Esophagus squamous epithelium (tissue), 5 donors: ENCODE measurements around the gene TMEM98. TPM values are rescaled to one million over a fixed set of nuclear protein-coding genes. Genes with fewer than 3 reads are reported as not detected.

Experiments used
- DNase-seq: peaks from one replicate; lab custom pipeline; 2025; lab: John Stamatoyannopoulos, UW
- H3K27ac ChIP-seq, 4 donors: fragments of 200-600 bp; sonication (generic); one replicate each; pipeline ENCODE4 v1.5.1; 2016 to 2019; ENCODE audit warnings: mild to moderate bottlenecking in 1 of 4
- H3K27me3 ChIP-seq, 4 donors: fragments of 200-600 bp; sonication (generic); 1 replicate in 3 of 4; 2 replicates in 1 of 4; pipeline versions ENCODE4 v1.5.1 to v1.6.0; 2017 to 2021; ENCODE audit warnings: antibody characterized with exemption in 1 of 4
- H3K36me3 ChIP-seq, 3 donors: fragments of 200-600 bp; sonication (generic); one replicate each; pipeline ENCODE4 v1.5.1; 2016 to 2019
- H3K4me1 ChIP-seq, 3 donors: fragments of 200-600 bp; sonication (generic); one replicate each; pipeline ENCODE4 v1.5.1; 2017 to 2019
- H3K4me3 ChIP-seq, 4 donors: fragments of 200-600 bp; sonication (generic); 1 replicate in 3 of 4; 2 replicates in 1 of 4; pipeline ENCODE4 v1.5.1; 2016 to 2019; ENCODE audit warnings: mild to moderate bottlenecking in 2 of 4, moderate library complexity in 1 of 4
- H3K9me3 ChIP-seq, 3 donors: fragments of 200-600 bp; sonication (generic); one replicate each; pipeline ENCODE4 v1.5.1; 2016 to 2019
- POLR2A ChIP-seq, 4 donors: fragments of 450-650 bp; IDR thresholded peaks; one replicate each; pipeline ENCODE4 v1.6.1; 2017; ENCODE audit warnings: antibody characterized with exemption in 4 of 4, mild to moderate bottlenecking in 4 of 4, moderate library complexity in 3 of 4
- WGBS, 2 donors: methylation state at CpG; one replicate each; pipeline ENCODE4 v1.1.5; 2018; 5-methylcytosine and 5-hydroxymethylcytosine counted together
- intact Hi-C: fragments of 100-400 bp; cut with DNase I; formaldehyde crosslinking; loops from one replicate; pipeline ENCODE4 v1.15.0; 2022
- total RNA-seq, 4 donors: library from RNA; depleted of rRNA; stranded (reverse); fragments of >200 nt; gene quantifications; one replicate each; pipeline ENCODE4 v1.1.0, GENCODE V29; 2016
- TF ChIP-seq, protein P1 (sequence below), 6 experiments: fragments of 450-650 bp in 4 of 6; fragments of 200-600 bp in 2 of 6; sonication (generic) in 2 of 6; IDR thresholded peaks; one replicate each; pipeline ENCODE4 v1.5.1; 2016 to 2019; ENCODE audit warnings: antibody characterized with exemption in 6 of 6, mild to moderate bottlenecking in 4 of 6, moderate library complexity in 4 of 6
- donor health status: DM: yes; HTN: yes; CAD: no.

TMEM98 gene
- total RNA-seq, 4 donors from 2014 or later, result 6.4 to 61.4 (median 27.8) TPM

DNA sequence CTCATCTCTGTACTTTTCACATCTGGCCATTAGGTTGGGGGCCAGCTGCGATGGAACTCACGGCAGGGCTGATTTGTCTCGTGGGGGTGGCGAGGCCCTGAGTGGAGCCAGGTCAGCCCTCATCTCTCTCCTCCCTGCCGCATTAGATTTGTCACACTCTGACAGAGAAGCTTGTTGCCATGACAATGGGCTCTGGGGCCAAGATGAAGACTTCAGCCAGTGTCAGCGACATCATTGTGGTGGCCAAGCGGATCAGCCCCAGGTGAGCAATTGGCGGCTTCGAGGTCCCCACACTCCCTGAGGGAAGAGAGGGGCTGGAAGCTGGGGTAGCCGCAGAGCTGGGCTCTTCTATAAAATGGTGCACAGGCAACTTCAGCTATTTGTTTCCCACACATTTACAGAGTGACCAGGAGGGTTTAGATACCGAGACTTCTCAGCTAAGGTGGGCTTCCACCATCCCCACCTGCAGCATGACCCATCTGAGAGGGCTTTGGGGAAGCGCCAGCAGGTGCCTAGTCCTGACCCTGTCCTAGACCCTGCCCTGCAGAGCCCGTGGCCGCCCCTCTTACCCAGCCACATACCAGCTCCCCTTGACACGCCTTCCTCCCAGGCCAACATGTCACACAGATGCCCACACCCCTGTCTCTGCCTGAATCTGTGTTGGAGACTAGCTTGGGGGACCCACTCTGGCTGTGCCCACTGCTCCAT lies 8.4 kb downstream of the TMEM98 start:
- TF ChIP-seq, protein P1, sequence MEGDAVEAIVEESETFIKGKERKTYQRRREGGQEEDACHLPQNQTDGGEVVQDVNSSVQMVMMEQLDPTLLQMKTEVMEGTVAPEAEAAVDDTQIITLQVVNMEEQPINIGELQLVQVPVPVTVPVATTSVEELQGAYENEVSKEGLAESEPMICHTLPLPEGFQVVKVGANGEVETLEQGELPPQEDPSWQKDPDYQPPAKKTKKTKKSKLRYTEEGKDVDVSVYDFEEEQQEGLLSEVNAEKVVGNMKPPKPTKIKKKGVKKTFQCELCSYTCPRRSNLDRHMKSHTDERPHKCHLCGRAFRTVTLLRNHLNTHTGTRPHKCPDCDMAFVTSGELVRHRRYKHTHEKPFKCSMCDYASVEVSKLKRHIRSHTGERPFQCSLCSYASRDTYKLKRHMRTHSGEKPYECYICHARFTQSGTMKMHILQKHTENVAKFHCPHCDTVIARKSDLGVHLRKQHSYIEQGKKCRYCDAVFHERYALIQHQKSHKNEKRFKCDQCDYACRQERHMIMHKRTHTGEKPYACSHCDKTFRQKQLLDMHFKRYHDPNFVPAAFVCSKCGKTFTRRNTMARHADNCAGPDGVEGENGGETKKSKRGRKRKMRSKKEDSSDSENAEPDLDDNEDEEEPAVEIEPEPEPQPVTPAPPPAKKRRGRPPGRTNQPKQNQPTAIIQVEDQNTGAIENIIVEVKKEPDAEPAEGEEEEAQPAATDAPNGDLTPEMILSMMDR (IDR thresholded peaks at IDR 0.05), result no peak
- no peak for TF ChIP-seq POLR2A (IDR thresholded peaks at IDR 0.05)
- H3K4me3 ChIP-seq, result no peak overlapping the region
- H3K27ac ChIP-seq, result peak overlapping the region in 3 of 4 donors; percentile 22 to 57 (median 53)
- 85 to 93% methylated on average over 6 to 9 of the region's 15 CpGs for WGBS, 2 donors
- peaks cover 0 to 18% (median 9%) of the 10 kb centered on the region in 3 donors for H3K4me1 ChIP-seq
- intact Hi-C loops, result no loop called here
- H3K36me3 ChIP-seq, result peaks cover 0 to 36% (median 0%) of the 10 kb centered on the region in 3 donors
- DNase-seq, result no peak
- no peaks in the 10 kb centered on the region for H3K9me3 ChIP-seq
- no peaks in the 10 kb centered on the region for H3K27me3 ChIP-seq

DNA sequence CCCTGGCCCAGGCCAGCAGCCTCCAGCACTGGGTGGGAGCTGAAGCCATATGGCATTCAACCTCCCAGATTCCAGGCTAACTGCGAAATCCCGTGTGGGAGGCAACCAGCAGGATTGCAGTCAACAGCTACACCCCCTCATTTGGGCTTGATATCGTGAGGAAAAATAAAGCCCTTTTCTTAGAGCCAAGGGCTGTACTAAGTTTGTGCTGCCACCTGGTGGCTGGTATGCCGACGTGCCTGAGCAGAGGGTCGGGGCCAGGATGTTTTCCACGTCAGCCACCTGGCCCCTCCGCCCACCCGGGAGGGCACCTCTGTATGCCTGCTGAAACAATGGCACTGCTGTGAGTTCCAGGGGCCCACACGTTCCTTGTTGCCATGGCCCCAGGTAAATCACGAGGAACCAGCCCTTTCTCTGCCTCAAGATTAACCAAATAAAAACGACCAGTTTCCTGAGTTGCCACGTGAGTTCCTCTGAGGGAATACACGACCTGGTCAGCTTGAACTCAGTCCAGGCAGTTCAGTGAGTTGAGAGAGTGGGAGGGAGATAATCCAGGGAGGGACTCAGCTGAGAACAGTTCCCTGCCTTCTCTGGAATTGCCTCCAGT lies 9.0 kb downstream of the TMEM98 start:
- intact Hi-C loops, result no loop called here
- DNase-seq, result no peak
- peaks cover 0 to 18% (median 9%) of the 10 kb centered on the region in 3 donors for H3K4me1 ChIP-seq
- 12% methylated on average over 7 to 10 of the region's 14 CpGs for WGBS, 2 donors
- H3K9me3 ChIP-seq, result no peaks in the 10 kb centered on the region
- TF ChIP-seq, protein P1 (IDR thresholded peaks at IDR 0.05), result peak; percentile 67 to 88 (median 84)
- TF ChIP-seq POLR2A (IDR thresholded peaks at IDR 0.05), result no peak
- peak overlapping the region in 3 of 4 donors; percentile 22 to 57 (median 53) for H3K27ac ChIP-seq
- H3K27me3 ChIP-seq, result no peaks in the 10 kb centered on the region
- peaks cover 0 to 40% (median 0%) of the 10 kb centered on the region in 3 donors for H3K36me3 ChIP-seq
- H3K4me3 ChIP-seq, result peak overlapping the region in 1 of 4 donors; percentile 37

DNA sequence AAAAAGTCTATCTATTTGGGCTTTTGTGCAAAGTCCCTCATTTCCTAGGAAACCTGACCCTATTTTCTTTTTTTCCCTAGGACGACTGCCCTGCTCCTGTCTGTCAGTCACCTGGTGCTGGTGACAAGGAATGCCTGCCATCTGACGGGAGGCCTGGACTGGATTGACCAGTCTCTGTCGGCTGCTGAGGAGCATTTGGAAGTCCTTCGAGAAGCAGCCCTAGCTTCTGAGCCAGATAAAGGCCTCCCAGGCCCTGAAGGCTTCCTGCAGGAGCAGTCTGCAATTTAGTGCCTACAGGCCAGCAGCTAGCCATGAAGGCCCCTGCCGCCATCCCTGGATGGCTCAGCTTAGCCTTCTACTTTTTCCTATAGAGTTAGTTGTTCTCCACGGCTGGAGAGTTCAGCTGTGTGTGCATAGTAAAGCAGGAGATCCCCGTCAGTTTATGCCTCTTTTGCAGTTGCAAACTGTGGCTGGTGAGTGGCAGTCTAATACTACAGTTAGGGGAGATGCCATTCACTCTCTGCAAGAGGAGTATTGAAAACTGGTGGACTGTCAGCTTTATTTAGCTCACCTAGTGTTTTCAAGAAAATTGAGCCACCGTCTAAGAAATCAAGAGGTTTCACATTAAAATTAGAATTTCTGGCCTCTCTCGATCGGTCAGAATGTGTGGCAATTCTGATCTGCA lies 12.9 kb downstream of the TMEM98 start:
- 79 to 90% methylated on average over 4 to 8 of the region's 10 CpGs for WGBS, 2 donors
- no peak for DNase-seq
- H3K27me3 ChIP-seq, result no peaks in the 10 kb centered on the region
- no peaks in the 10 kb centered on the region for H3K9me3 ChIP-seq
- no peak overlapping the region for H3K27ac ChIP-seq
- TF ChIP-seq, protein P1 (IDR thresholded peaks at IDR 0.05), result no peak
- H3K4me1 ChIP-seq, result peaks cover 0 to 39% (median 21%) of the 10 kb centered on the region in 3 donors
- peaks cover 0 to 21% (median 0%) of the 10 kb centered on the region in 3 donors for H3K36me3 ChIP-seq
- H3K4me3 ChIP-seq, result no peak overlapping the region
- intact Hi-C loops, result no loop called here

DNA sequence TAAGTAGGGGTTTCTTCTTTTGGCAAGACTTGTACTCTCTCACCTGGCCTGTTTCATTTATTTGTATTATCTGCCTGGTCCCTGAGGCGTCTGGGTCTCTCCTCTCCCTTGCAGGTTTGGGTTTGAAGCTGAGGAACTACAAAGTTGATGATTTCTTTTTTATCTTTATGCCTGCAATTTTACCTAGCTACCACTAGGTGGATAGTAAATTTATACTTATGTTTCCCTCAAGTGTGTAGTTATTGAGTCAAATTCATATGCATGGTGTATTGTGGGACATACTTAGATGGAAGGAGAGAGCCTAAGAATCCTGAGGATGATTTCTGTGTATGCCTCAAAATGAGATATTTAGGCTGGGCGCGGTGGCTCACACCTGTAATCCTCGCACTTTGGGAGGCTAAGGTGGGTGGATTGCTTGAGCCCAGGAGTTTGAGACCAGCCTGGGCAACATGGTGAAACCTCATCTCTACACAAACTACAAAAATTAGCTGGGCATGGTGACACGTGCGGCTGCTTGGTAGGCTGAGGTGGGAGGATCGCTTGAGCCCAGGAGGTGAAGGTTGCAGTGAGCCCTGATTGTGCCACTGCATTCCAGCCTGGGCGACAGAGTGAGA lies 13.6 kb downstream of the TMEM98 start:
- Histone ChIP-seq H3K36me3 (peaks cover 0 to 21% (median 0%) of the 10 kb centered on the region in 3 donors), H3K4me1 (peaks cover 0 to 37% (median 20%) of the 10 kb centered on the region in 3 donors), H3K9me3 (no peaks in the 10 kb centered on the region), H3K27me3 (no peaks in the 10 kb centered on the region), H3K27ac (no peak overlapping the region), H3K4me3 (no peak overlapping the region)
- no peak for DNase-seq
- WGBS, 2 donors, result 88 to 91% methylated on average over 8 of the region's 8 CpGs
- TF ChIP-seq POLR2A (IDR thresholded peaks at IDR 0.05), result no peak
- TF ChIP-seq, protein P1 (IDR thresholded peaks at IDR 0.05), result peak in 2 of 6 experiments; percentile 11 to 47
- intact Hi-C loops, result no loop called here
